ENCODE measurements around the gene GRK5. TPM values are rescaled to one million over a fixed set of nuclear protein-coding genes. Genes with fewer than 3 reads are reported as not detected.
A peak's percentile ranks its signal among the peaks of the same experiment; 100 is the strongest.

Gene GRK5
- total RNA-seq, 4 donors from 2014 or later = 6.2 to 12.5 (median 9.1) TPM

GRCh38 chr10:119297207-119297968, 90.0 kb downstream of the GRK5 start:
- ATAC-seq (peak; percentile 41 to 43), DNase-seq (no peak)
- intact Hi-C loops (cut with DNase I; ENCODE audit: low total_unique reads) (no loop called here), in situ Hi-C loops (cut with MboI; ENCODE audit: low sequenced_read_pairs in 4 of 4) (no loop called here)
- no peaks in the 10 kb centered on the region for H3K27me3 ChIP-seq
- H3K4me1 ChIP-seq = peaks cover 20 to 38% of the 10 kb centered on the region in 2 donors
- H3K9me3 ChIP-seq = no peaks in the 10 kb centered on the region
- H3K36me3 ChIP-seq = no peaks in the 10 kb centered on the region
- no peak overlapping the region for H3K4me3 ChIP-seq
- TF ChIP-seq POLR2A (IDR thresholded peaks at IDR 0.05) = no peak
- no peak for TF ChIP-seq CTCF (IDR thresholded peaks at IDR 0.05 in 4 of 5, conservative IDR thresholded peaks at IDR 0.05 in 1 of 5)
- H3K27ac ChIP-seq = peak overlapping the region; percentile 58 to 84 (median 78)

GRCh38 chr10:119298810-119299209, 91.4 kb downstream of the GRK5 start:
- H3K27me3 ChIP-seq = no peaks in the 10 kb centered on the region
- no peaks in the 10 kb centered on the region for H3K9me3 ChIP-seq
- H3K4me1 ChIP-seq = peaks cover 20 to 38% of the 10 kb centered on the region in 2 donors
- DNase-seq = no peak
- H3K27ac ChIP-seq = no peak overlapping the region
- TF ChIP-seq POLR2A (IDR thresholded peaks at IDR 0.05) (no peak), CTCF (IDR thresholded peaks at IDR 0.05 in 4 of 5, conservative IDR thresholded peaks at IDR 0.05 in 1 of 5) (no peak)
- in situ Hi-C loops (cut with MboI; ENCODE audit: low sequenced_read_pairs in 4 of 4) = no loop called here
- no peak for ATAC-seq
- H3K36me3 ChIP-seq = no peaks in the 10 kb centered on the region
- intact Hi-C loops (cut with DNase I; ENCODE audit: low total_unique reads) = no loop called here
- H3K4me3 ChIP-seq = no peak overlapping the region

- no peaks in the 10 kb centered on the region for H3K36me3 ChIP-seq
- H3K4me1 ChIP-seq = peaks cover 20 to 34% of the 10 kb centered on the region in 2 donors
- TF ChIP-seq POLR2A (IDR thresholded peaks at IDR 0.05) (no peak), CTCF (IDR thresholded peaks at IDR 0.05 in 4 of 5, conservative IDR thresholded peaks at IDR 0.05 in 1 of 5) (no peak)
- intact Hi-C loops (cut with DNase I; ENCODE audit: low total_unique reads) = no loop called here
- DNase-seq (no peak), ATAC-seq (no peak)
- H3K27ac ChIP-seq = no peak overlapping the region
- no peak overlapping the region for H3K4me3 ChIP-seq
- no peaks in the 10 kb centered on the region for H3K9me3 ChIP-seq
- in situ Hi-C loops (cut with MboI; ENCODE audit: low sequenced_read_pairs in 4 of 4) = no loop called here
- H3K27me3 ChIP-seq = no peaks in the 10 kb centered on the region
Measured at GRCh38 chr10:119299531-119299930, 92.2 kb downstream of the GRK5 start.

GRCh38 chr10:119301397-119301796, 94.0 kb downstream of the GRK5 start:
- intact Hi-C loops (cut with DNase I; ENCODE audit: low total_unique reads) = no loop called here
- TF ChIP-seq CTCF (IDR thresholded peaks at IDR 0.05 in 4 of 5, conservative IDR thresholded peaks at IDR 0.05 in 1 of 5) (no peak), POLR2A (IDR thresholded peaks at IDR 0.05) (no peak)
- H3K27me3 ChIP-seq = no peaks in the 10 kb centered on the region
- no peaks in the 10 kb centered on the region for H3K36me3 ChIP-seq
- in situ Hi-C loops (cut with MboI; ENCODE audit: low sequenced_read_pairs in 4 of 4) = no loop called here
- ATAC-seq (no peak), DNase-seq (no peak)
- no peak overlapping the region for H3K4me3 ChIP-seq
- H3K4me1 ChIP-seq = peaks cover 16 to 27% of the 10 kb centered on the region in 2 donors
- H3K9me3 ChIP-seq = no peaks in the 10 kb centered on the region
- H3K27ac ChIP-seq = peak overlapping the region; percentile 14 to 48 (median 47)
